WERI-Rb-1 (cell line): Measurements from ENCODE around the gene TNFRSF11A.

Experiments used
- DNase-seq: peaks from one replicate; pipeline ENCODE4 v3.0.0-alpha.2; 2020
- H3K27ac ChIP-seq: fragments of 250-450 bp; sonication (Bioruptor Pico); 2 replicates; pipeline ENCODE4 v1.5.1; 2020; ENCODE audit warnings: mild to moderate bottlenecking, moderate library complexity
- H3K27me3 ChIP-seq: fragments of 250-450 bp; sonication (Bioruptor Pico); 2 replicates; pipeline ENCODE4 v1.5.1; 2021; ENCODE audit warnings: mild to moderate bottlenecking, low read depth, moderate library complexity; ENCODE audit not compliant: insufficient read depth, severe bottlenecking
- H3K36me3 ChIP-seq: fragments of 250-450 bp; sonication (Bioruptor Pico); 2 replicates; pipeline ENCODE4 v1.5.1; 2020; ENCODE audit warnings: mild to moderate bottlenecking, moderate library complexity
- H3K4me3 ChIP-seq: 2 replicates; pipeline ENCODE4 v1.5.1; 2011; ENCODE audit warnings: low read depth, mild to moderate bottlenecking, control low read depth, low read length
- H3K9me3 ChIP-seq: fragments of 250-450 bp; sonication (Bioruptor Pico); 2 replicates; pipeline ENCODE4 v1.5.1; 2021; ENCODE audit warnings: mild to moderate bottlenecking, moderate library complexity; ENCODE audit not compliant: severe bottlenecking
- CTCF ChIP-seq: IDR thresholded peaks from 2 replicates; pipeline ENCODE4 v1.5.1; 2011; ENCODE audit warnings: low read depth, mild to moderate bottlenecking, control low read depth, inconsistent platforms, low read length

Gene TNFRSF11A

GRCh38 chr18:62336618-62337017 lies 11.5 kb downstream of the TNFRSF11A start:
- H3K27me3 ChIP-seq = no peaks in the 10 kb centered on the region
- no peaks in the 10 kb centered on the region for H3K9me3 ChIP-seq
- no peak overlapping the region for H3K27ac ChIP-seq
- H3K36me3 ChIP-seq = no peaks in the 10 kb centered on the region
- no peak for DNase-seq
- no peak for TF ChIP-seq CTCF
- no peak overlapping the region for H3K4me3 ChIP-seq

- DNase-seq = no peak
- Histone ChIP-seq H3K4me3 (no peak overlapping the region), H3K27me3 (no peaks in the 10 kb centered on the region), H3K9me3 (no peaks in the 10 kb centered on the region), H3K27ac (no peak overlapping the region), H3K36me3 (no peaks in the 10 kb centered on the region)
- no peak for TF ChIP-seq CTCF
Measured at GRCh38 chr18:62337336-62337735, 12.2 kb downstream of the TNFRSF11A start.

GRCh38 chr18:62338446-62339105 lies 13.5 kb downstream of the TNFRSF11A start:
- no peaks in the 10 kb centered on the region for H3K36me3 ChIP-seq
- no peak for TF ChIP-seq CTCF
- no peak overlapping the region for H3K4me3 ChIP-seq
- no peaks in the 10 kb centered on the region for H3K9me3 ChIP-seq
- no peaks in the 10 kb centered on the region for H3K27me3 ChIP-seq
- no peak for DNase-seq
- no peak overlapping the region for H3K27ac ChIP-seq

- Histone ChIP-seq H3K36me3 (no peaks in the 10 kb centered on the region), H3K9me3 (no peaks in the 10 kb centered on the region), H3K27me3 (no peaks in the 10 kb centered on the region), H3K4me3 (no peak overlapping the region), H3K27ac (no peak overlapping the region)
- no peak for TF ChIP-seq CTCF
- no peak for DNase-seq
Measured at GRCh38 chr18:62339106-62339988, 14.2 kb downstream of the TNFRSF11A start.

GRCh38 chr18:62340996-62341395 lies 15.9 kb downstream of the TNFRSF11A start:
- H3K9me3 ChIP-seq = no peaks in the 10 kb centered on the region
- DNase-seq = no peak
- no peaks in the 10 kb centered on the region for H3K36me3 ChIP-seq
- TF ChIP-seq CTCF = no peak
- H3K27me3 ChIP-seq = no peaks in the 10 kb centered on the region
- no peak overlapping the region for H3K4me3 ChIP-seq
- no peak overlapping the region for H3K27ac ChIP-seq
